Adrenal gland (tissue), 12 donors: ENCODE data around the gene AGBL1. TPM values are rescaled to one million over a fixed set of nuclear protein-coding genes. Genes with fewer than 3 reads are reported as not detected.

Experiments
- DNase-seq, 7 donors: peaks; one replicate each; pipeline ENCODE4 v3.0.0-alpha.2; 2019 to 2020
- H3K27ac ChIP-seq, 5 donors: fragments of 200-600 bp; sonication (generic) in 4 of 5; 1 replicate in 3 of 5; 2 replicates in 2 of 5; pipeline versions ENCODE4 v1.5.1 to v1.8.0; 2016 to 2020; ENCODE audit warnings: mild to moderate bottlenecking in 1 of 5
- H3K27me3 ChIP-seq: fragments of 200-600 bp; 2 replicates; pipeline ENCODE4 v1.8.0; 2021
- H3K36me3 ChIP-seq, 2 donors: fragments of 200-600 bp; replicated peaks in 1 of 2; 1 replicate in 1 of 2; 2 replicates in 1 of 2; pipeline versions ENCODE4 v1.5.1 to v1.8.0; 2018 to 2022
- H3K4me1 ChIP-seq, 2 donors: fragments of 200-600 bp; replicated peaks in 1 of 2; 1 replicate in 1 of 2; 2 replicates in 1 of 2; pipeline versions ENCODE4 v1.5.1 to v1.8.0; 2018 to 2021
- H3K4me3 ChIP-seq, 4 donors: fragments of 200-600 bp; sonication (generic) in 3 of 4; one replicate each; pipeline ENCODE4 v1.5.1; 2016 to 2018
- H3K9me3 ChIP-seq, 3 donors: fragments of 200-600 bp; sonication (generic) in 1 of 3; replicated peaks in 1 of 3; 1 replicate in 2 of 3; 2 replicates in 1 of 3; pipeline versions ENCODE4 v1.5.1 to v1.8.0; 2016 to 2021
- POLR2A ChIP-seq, 2 donors: fragments of 450-650 bp; IDR thresholded peaks; one replicate each; pipeline ENCODE4 v1.6.1; 2017; ENCODE audit warnings: antibody characterized with exemption in 2 of 2, mild to moderate bottlenecking in 2 of 2, moderate library complexity in 1 of 2
- WGBS, 4 donors: extraction: QIAGEN DNeasy Blood & Tissue Kit in 2 of 4; methylation state at CpG; one replicate each; pipeline versions ENCODE4 v1.1.5 to v1.1.7; 2013 to 2017; 5-methylcytosine and 5-hydroxymethylcytosine counted together
- intact Hi-C, 2 donors: fragments of 100-400 bp; cut with DNase I; formaldehyde crosslinking; loops; one replicate each; pipeline versions ENCODE4 v1.14.1 to v1.15.0; 2022 to 2023
- polyA plus RNA-seq, 3 donors: library from polyadenylated mRNA; stranded (reverse); fragments of 200-250 nt in 2 of 3; fragments of 350-450 nt in 1 of 3; fragmentation: Illumina TruSeq in 1 of 3; extraction: RNeasy Lipid Tissue Mini Kit (QIAGEN cat#74804) in 1 of 3; gene quantifications; one replicate each; pipeline ENCODE4 v1.2.3, GENCODE V29; 2013 to 2014
- total RNA-seq, 9 donors: library from RNA; depleted of rRNA in 4 of 9; stranded (reverse); fragments of >200 nt in 4 of 9; fragments of 120-200 nt in 1 of 9; fragmentation: NEBNext Ultra II Directional in 1 of 9; extraction: Animal tissue kit (Norgen Biotek cat#: 25700) in 1 of 9; gene quantifications; one replicate each; pipeline versions ENCODE4 v1.1.0 to v1.2.4, GENCODE V29; 2013 to 2023
- TF ChIP-seq, protein P1 (sequence below), 6 experiments: fragments of 450-650 bp in 4 of 6; fragments of 200-600 bp in 2 of 6; sonication (generic) in 1 of 6; IDR thresholded peaks; 1 replicate in 5 of 6; 2 replicates in 1 of 6; pipeline versions ENCODE4 v1.5.1 to v1.8.0; 2016 to 2021; ENCODE audit warnings: antibody characterized with exemption in 6 of 6, mild to moderate bottlenecking in 2 of 6, moderate library complexity in 1 of 6
- donor health status: healthy with polysubstance abuse.
- donor health status: Bipolar disorder and iron deficiency.
- donor health status: DM: yes; HTN: yes; CAD: no.
- donor health status: DM: no; HTN: no; CAD: no.
- donor health status: DM: no; HTN: no; CAD: no.
- donor health status: DM: yes; HTN: yes; CAD: no.

AGBL1 gene
- total and polyA plus RNA-seq, 12 donors, result 0.04 to 0.07 (median 0.06) TPM; not detected in 9

DNA sequence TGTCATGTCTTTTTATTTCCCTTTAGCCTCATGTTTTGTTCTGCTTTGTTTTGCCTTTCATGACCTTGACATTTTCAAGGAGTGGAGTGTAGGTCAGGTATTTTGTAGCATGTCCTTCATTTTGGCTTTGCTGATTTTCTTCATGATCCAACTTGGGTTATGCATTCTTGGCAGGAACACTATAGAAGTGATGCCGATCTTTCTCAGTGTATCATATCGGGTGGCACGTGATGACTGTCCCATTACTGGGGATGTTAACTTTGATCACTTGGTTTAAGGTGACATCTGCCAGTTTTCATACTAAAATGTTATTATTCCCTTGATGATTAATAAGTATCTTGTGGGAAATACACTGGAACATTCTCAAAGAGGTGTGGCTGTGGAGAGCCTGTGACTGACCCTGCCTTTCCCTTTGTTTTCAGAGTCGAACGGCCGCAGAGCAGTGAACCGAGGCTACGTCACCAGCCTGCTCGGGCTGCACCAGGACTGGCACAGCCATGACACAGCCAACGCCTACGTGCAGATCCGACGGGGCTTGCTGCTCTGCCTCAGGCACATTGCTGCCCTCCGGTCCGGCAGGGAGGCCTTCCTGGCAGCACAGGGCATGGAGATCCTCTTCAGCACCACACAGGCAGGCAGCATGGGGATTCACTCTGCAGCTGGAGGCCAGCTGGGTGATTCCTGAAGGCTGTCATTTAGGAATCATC is 167.7 kb downstream of the AGBL1 start:
- Histone ChIP-seq H3K27me3 (no peaks in the 10 kb centered on the region), H3K4me1 (peaks cover 0 to 5% of the 10 kb centered on the region in 2 donors), H3K27ac (peak overlapping the region in 3 of 5 donors; percentile 37 to 83 (median 73)), H3K36me3 (no peaks in the 10 kb centered on the region), H3K4me3 (peak overlapping the region in 1 of 4 donors; percentile 18), H3K9me3 (no peaks in the 10 kb centered on the region)
- WGBS, 4 donors, result 54 to 58% (median 56%) methylated on average over 8 to 15 of the region's 15 CpGs
- peak; percentile 58 to 86 (median 80) for DNase-seq
- intact Hi-C loops, result no loop called here
- TF ChIP-seq POLR2A (IDR thresholded peaks at IDR 0.05), result no peak
- TF ChIP-seq, protein P1, sequence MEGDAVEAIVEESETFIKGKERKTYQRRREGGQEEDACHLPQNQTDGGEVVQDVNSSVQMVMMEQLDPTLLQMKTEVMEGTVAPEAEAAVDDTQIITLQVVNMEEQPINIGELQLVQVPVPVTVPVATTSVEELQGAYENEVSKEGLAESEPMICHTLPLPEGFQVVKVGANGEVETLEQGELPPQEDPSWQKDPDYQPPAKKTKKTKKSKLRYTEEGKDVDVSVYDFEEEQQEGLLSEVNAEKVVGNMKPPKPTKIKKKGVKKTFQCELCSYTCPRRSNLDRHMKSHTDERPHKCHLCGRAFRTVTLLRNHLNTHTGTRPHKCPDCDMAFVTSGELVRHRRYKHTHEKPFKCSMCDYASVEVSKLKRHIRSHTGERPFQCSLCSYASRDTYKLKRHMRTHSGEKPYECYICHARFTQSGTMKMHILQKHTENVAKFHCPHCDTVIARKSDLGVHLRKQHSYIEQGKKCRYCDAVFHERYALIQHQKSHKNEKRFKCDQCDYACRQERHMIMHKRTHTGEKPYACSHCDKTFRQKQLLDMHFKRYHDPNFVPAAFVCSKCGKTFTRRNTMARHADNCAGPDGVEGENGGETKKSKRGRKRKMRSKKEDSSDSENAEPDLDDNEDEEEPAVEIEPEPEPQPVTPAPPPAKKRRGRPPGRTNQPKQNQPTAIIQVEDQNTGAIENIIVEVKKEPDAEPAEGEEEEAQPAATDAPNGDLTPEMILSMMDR (IDR thresholded peaks at IDR 0.05), result no peak

DNA sequence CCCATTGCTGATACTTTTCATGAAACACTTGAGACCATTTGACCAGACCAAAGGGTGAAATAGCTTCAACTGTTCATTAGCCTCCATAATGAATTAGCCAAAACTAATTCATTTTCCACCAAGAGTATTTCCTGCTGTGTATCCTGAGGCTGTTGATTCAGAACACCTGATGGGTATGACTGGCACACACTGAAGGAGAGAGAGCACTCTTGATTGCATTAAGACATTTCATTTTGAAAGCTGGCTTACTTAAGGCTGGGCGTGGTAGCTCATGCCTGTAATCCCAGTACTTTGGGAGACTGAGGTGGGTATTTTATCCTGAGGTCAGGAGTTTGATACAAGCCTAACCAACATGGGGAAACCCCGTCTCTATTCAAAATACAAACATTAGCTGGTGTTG is 175.6 kb downstream of the AGBL1 start:
- Histone ChIP-seq H3K4me3 (no peak overlapping the region), H3K27me3 (peaks cover 5% of the 10 kb centered on the region), H3K36me3 (no peaks in the 10 kb centered on the region), H3K4me1 (no peaks in the 10 kb centered on the region), H3K27ac (no peak overlapping the region), H3K9me3 (no peaks in the 10 kb centered on the region)
- TF ChIP-seq, protein P1 (IDR thresholded peaks at IDR 0.05), result no peak
- no peak for TF ChIP-seq POLR2A (IDR thresholded peaks at IDR 0.05)
- no peak for DNase-seq
- WGBS, 4 donors, result 60 to 76% (median 68%) methylated on average over 2 of the region's 2 CpGs
- intact Hi-C loops, result no loop called here

DNA sequence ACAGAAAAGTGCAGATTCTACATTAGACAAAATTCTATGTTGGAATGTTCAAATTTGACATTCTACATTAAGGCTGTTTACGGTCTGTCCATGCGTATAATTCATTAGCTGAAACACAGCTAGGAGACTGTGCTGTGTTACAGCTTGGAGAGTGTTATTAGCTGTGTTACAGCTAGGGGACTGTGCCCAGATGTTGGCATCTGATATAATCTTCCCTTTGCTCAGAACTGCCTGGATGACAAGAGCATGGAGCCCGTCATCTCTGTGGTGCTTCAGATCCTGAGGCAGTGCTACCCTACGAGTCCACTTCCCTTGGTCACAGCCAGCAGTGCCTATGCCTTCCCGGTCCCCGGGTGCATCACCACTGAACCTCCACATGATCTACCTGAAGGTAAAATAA is 177.0 kb downstream of the AGBL1 start:
- Histone ChIP-seq H3K4me3 (no peak overlapping the region), H3K9me3 (no peaks in the 10 kb centered on the region), H3K36me3 (no peaks in the 10 kb centered on the region), H3K27ac (no peak overlapping the region), H3K4me1 (no peaks in the 10 kb centered on the region), H3K27me3 (peaks cover 5% of the 10 kb centered on the region)
- no peak for DNase-seq
- 74 to 82% (median 78%) methylated on average over 5 to 6 of the region's 6 CpGs for WGBS, 4 donors
- intact Hi-C loops, result no loop called here
- TF ChIP-seq POLR2A (IDR thresholded peaks at IDR 0.05), result no peak
- TF ChIP-seq, protein P1 (IDR thresholded peaks at IDR 0.05), result no peak

DNA sequence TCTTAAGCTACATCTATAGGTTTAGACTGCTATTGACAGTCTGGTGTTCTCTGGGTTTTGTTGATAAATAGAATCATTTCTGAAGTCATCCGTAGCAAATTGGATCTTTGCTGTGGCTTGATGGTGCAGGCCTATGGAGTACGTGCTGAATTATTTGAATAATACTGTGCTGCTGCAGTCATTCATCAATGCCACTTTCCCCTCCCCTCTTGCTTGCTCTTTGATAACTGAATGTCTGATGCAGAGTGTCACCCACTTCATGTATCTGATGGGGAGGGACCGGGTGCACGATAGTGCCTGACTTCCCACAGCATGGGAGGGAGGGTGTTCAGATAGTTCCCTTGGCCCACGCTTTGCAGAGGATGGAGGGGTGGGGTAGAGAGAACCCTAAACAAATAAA is 179.9 kb downstream of the AGBL1 start:
- 60 to 70% (median 64%) methylated on average over 5 of the region's 5 CpGs for WGBS, 4 donors
- H3K9me3 ChIP-seq, result no peaks in the 10 kb centered on the region
- DNase-seq, result no peak
- no peak overlapping the region for H3K27ac ChIP-seq
- no peaks in the 10 kb centered on the region for H3K4me1 ChIP-seq
- H3K4me3 ChIP-seq, result no peak overlapping the region
- H3K36me3 ChIP-seq, result no peaks in the 10 kb centered on the region
- intact Hi-C loops, result no loop called here
- peaks cover 5% of the 10 kb centered on the region for H3K27me3 ChIP-seq
- no peak for TF ChIP-seq POLR2A (IDR thresholded peaks at IDR 0.05)
- TF ChIP-seq, protein P1 (IDR thresholded peaks at IDR 0.05), result no peak
